ENCODE data around the gene RET. TPM values are rescaled to one million over a fixed set of nuclear protein-coding genes. Genes with fewer than 3 reads are reported as not detected.

The RET gene
- polyA plus RNA-seq, 3 donors, result 0.08 to 0.39 (median 0.14) TPM

DNA sequence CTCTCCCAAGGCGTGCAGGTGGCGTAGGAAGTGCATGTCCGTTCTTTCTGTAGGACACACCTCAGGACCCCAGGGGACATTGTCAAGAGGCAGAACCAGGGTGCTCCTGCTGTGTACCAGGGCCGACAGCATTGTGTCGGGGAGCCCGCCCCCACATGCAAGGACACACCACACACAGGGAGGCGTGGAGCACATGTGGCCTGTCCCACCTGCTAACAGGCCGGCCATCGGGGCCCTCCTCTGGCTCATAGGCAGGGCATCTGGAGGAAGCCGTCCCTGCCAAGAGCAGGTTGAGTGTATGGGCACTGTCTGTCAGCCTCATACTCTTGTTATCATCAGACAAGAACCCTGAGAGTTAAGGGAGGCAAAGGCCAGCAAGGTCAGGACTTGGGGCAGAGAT, 12.7 kb downstream of the RET start:
- Mint-ChIP-seq H3K36me3 (no peaks in the 10 kb centered on the region), H3K27ac (no peak overlapping the region), H3K4me3 (no peak overlapping the region), H3K27me3 (ENCODE audit: low read depth in 3 of 3) (peaks cover 30 to 41% (median 32%) of the 10 kb centered on the region in 3 donors), H3K4me1 (peaks cover 27% of the 10 kb centered on the region), H3K9me3 (peaks cover 3 to 7% (median 5%) of the 10 kb centered on the region in 7 donors)
- no peak for TF ChIP-seq CTCF (IDR thresholded peaks at IDR 0.05)
- no peaks in the 10 kb centered on the region for H3K36me3 ChIP-seq (replicated peaks in 1 of 2; ENCODE audit: control insufficient read depth in 1 of 2, insufficient read depth in 2 of 2, low read length in 2 of 2)
- H3K27me3 ChIP-seq (ENCODE audit: control insufficient read depth in 2 of 2, insufficient read depth in 2 of 2, low read length in 2 of 2), result no peaks in the 10 kb centered on the region
- H2AFZ ChIP-seq (ENCODE audit: insufficient read depth, low read depth, low read length, poor library complexity, severe bottlenecking), result no peak overlapping the region
- intact Hi-C loops (cut with micrococcal nuclease), result no loop called here
- H3K4me1 ChIP-seq (ENCODE audit: control insufficient read depth in 1 of 2, insufficient read depth in 2 of 2, low read length in 2 of 2), result peaks cover 21 to 28% of the 10 kb centered on the region in 2 donors
- no peak for DNase-seq
- no peaks in the 10 kb centered on the region for H3K9me3 ChIP-seq (replicated peaks in 1 of 2; ENCODE audit: control insufficient read depth in 1 of 2, insufficient read depth in 1 of 2, low read length in 2 of 2)
- no peak overlapping the region for H3K4me3 ChIP-seq (replicated peaks in 1 of 3; ENCODE audit: low read depth in 2 of 3, low read length in 3 of 3)
- 98% methylated on average over 9 of the region's 10 CpGs for WGBS (ENCODE audit: insufficient coverage)
- no peak overlapping the region for H3K27ac ChIP-seq (ENCODE audit: low read depth in 1 of 2, low read length in 2 of 2)
- H4K20me1 ChIP-seq (ENCODE audit: insufficient read depth, low read length), result no peaks in the 10 kb centered on the region
- no peak overlapping the region for H3K4me2 ChIP-seq (replicated peaks; ENCODE audit: extremely low read depth, low read length, poor library complexity, severe bottlenecking)
- no peaks in the 10 kb centered on the region for H3K79me2 ChIP-seq (ENCODE audit: insufficient read depth, low read length)
- H3K9ac ChIP-seq (ENCODE audit: insufficient read depth, low read length, poor library complexity, severe bottlenecking), result no peak overlapping the region

DNA sequence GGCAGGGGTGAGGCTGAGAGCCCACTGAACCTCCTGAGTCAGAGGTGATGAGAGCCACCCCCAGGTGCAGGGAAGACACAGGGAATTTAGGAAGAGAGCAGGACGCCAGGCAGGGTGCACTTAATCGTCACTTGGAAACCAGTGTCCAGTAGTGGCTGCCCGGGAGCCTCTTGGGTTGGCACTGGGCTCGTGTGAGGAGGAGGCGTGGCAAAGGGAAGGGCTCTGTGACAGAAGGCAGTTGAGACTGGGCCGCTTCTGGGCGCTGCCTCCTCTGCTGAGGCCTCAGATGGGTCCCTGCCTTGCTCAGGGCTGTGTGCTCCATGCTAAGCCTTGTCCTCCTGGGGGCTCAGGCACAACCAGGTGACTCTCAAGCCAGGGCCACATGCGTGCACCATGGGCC, 13.3 kb downstream of the RET start:
- H3K4me3 Mint-ChIP-seq, result peak overlapping the region in 1 of 2 donors; percentile 30
- H3K27me3 Mint-ChIP-seq (ENCODE audit: low read depth in 3 of 3), result peaks cover 33 to 41% (median 34%) of the 10 kb centered on the region in 3 donors
- peaks cover 27% of the 10 kb centered on the region for H3K4me1 Mint-ChIP-seq
- DNase-seq, result no peak
- Histone ChIP-seq H3K27ac (ENCODE audit: low read depth in 1 of 2, low read length in 2 of 2) (no peak overlapping the region), H3K4me2 (replicated peaks; ENCODE audit: extremely low read depth, low read length, poor library complexity, severe bottlenecking) (no peak overlapping the region), H3K27me3 (ENCODE audit: control insufficient read depth in 2 of 2, insufficient read depth in 2 of 2, low read length in 2 of 2) (no peaks in the 10 kb centered on the region), H3K9ac (ENCODE audit: insufficient read depth, low read length, poor library complexity, severe bottlenecking) (no peak overlapping the region), H4K20me1 (ENCODE audit: insufficient read depth, low read length) (no peaks in the 10 kb centered on the region), H3K9me3 (replicated peaks in 1 of 2; ENCODE audit: control insufficient read depth in 1 of 2, insufficient read depth in 1 of 2, low read length in 2 of 2) (no peaks in the 10 kb centered on the region), H3K79me2 (ENCODE audit: insufficient read depth, low read length) (no peaks in the 10 kb centered on the region), H3K4me3 (replicated peaks in 1 of 3; ENCODE audit: low read depth in 2 of 3, low read length in 3 of 3) (no peak overlapping the region), H3K36me3 (replicated peaks in 1 of 2; ENCODE audit: control insufficient read depth in 1 of 2, insufficient read depth in 2 of 2, low read length in 2 of 2) (no peaks in the 10 kb centered on the region), H2AFZ (ENCODE audit: insufficient read depth, low read depth, low read length, poor library complexity, severe bottlenecking) (no peak overlapping the region), H3K4me1 (ENCODE audit: control insufficient read depth in 1 of 2, insufficient read depth in 2 of 2, low read length in 2 of 2) (peaks cover 21 to 28% of the 10 kb centered on the region in 2 donors)
- intact Hi-C loops (cut with micrococcal nuclease), result no loop called here
- WGBS (ENCODE audit: insufficient coverage), result 86% methylated on average over 7 of the region's 8 CpGs
- no peak overlapping the region for H3K27ac Mint-ChIP-seq
- TF ChIP-seq CTCF (IDR thresholded peaks at IDR 0.05), result no peak
- peaks cover 3 to 7% (median 5%) of the 10 kb centered on the region in 7 donors for H3K9me3 Mint-ChIP-seq
- H3K36me3 Mint-ChIP-seq, result no peaks in the 10 kb centered on the region

Measured in CD14-positive monocyte (primary cell).